Endothelial cell of umbilical vein (primary cell): Measurements from ENCODE around the gene MED13. TPM values are rescaled to one million over a fixed set of nuclear protein-coding genes. Genes with fewer than 3 reads are reported as not detected.
A peak's percentile ranks its signal among the peaks of the same experiment; 100 is the strongest.

Experiments used
- BruUV-seq: library from RNA; stranded (reverse); fragments of 400-500 nt; replicated peaks from 2 replicates; lab custom pipeline; 2021; lab: Mats Ljungman, UMichigan
- CTCF ChIA-PET: fragments of 300-600, 350-600 bp; sonication (Branson Sonifier 250); formaldehyde crosslinking; loops from one replicate; lab custom pipeline; 2021; ENCODE audit warnings: antibody characterized with exemption, inconsistent platforms; lab: Charles Lee
- POLR2A ChIA-PET: fragments of 300-600, 350-600 bp; sonication (Branson Sonifier 250); formaldehyde crosslinking; loops from one replicate; lab custom pipeline; 2021; ENCODE audit warnings: antibody characterized with exemption, inconsistent platforms; lab: Charles Lee
- DNase-seq: peaks from one replicate; pipeline ENCODE4 v3.0.0-alpha.2; 2011; ENCODE audit warnings: low read depth, low spot score
- FAIRE-seq: peaks from 2 replicates; lab custom pipeline; 2011; peaks lifted over from hg19 to GRCh38; lab: Jason Lieb, UNC
- H2AFZ ChIP-seq: 2 replicates; pipeline ENCODE4 v1.6.0; 2012; ENCODE audit warnings: low read depth, low read length, control low read depth, inconsistent platforms
- H3K27ac ChIP-seq: 2 replicates; pipeline ENCODE4 v1.5.1; 2011; ENCODE audit warnings: low read depth, mild to moderate bottlenecking, control low read depth, low read length, moderate library complexity; ENCODE audit not compliant: insufficient read depth
- H3K27me3 ChIP-seq, 2 experiments: 2 replicates each; pipeline versions ENCODE4 v1.6.0 to v1.6.1; 2011; ENCODE audit warnings: low read length in 2 of 2, mixed read lengths in 1 of 2; ENCODE audit not compliant: control insufficient read depth in 2 of 2, insufficient read depth in 2 of 2
- H3K36me3 ChIP-seq, 2 experiments: 2 replicates in 1 of 2; 3 replicates in 1 of 2; pipeline ENCODE4 v1.5.1; 2011; ENCODE audit warnings: low read length in 2 of 2, mild to moderate bottlenecking in 1 of 2, moderate library complexity in 1 of 2; ENCODE audit not compliant: control insufficient read depth in 2 of 2, insufficient read depth in 2 of 2; ENCODE audit errors: extremely low read depth in 1 of 2
- H3K4me1 ChIP-seq: 3 replicates; pipeline ENCODE4 v1.5.1; 2011; ENCODE audit warnings: mild to moderate bottlenecking, low read length; ENCODE audit not compliant: control insufficient read depth, insufficient read depth; ENCODE audit errors: extremely low read depth
- H3K4me2 ChIP-seq: 2 replicates; pipeline ENCODE4 v1.6.1; 2011; ENCODE audit warnings: low read length, control low read depth, mixed read lengths; ENCODE audit not compliant: insufficient read depth
- H3K4me3 ChIP-seq, 3 experiments: fragments of 200-600 bp in 1 of 3; sonication (generic), shearing (Covaris generic) in 1 of 3; replicated peaks in 1 of 3; 2 replicates each; pipeline ENCODE4 v1.5.1; 2011 to 2016; ENCODE audit warnings: control low read depth in 3 of 3, low read length in 3 of 3, mild to moderate bottlenecking in 2 of 3, inconsistent platforms in 1 of 3, low read depth in 1 of 3, moderate library complexity in 1 of 3; ENCODE audit not compliant: insufficient read depth in 1 of 3
- H3K79me2 ChIP-seq: 2 replicates; pipeline ENCODE4 v1.6.0; 2012; ENCODE audit warnings: low read length, inconsistent platforms; ENCODE audit not compliant: control insufficient read depth, insufficient read depth
- H3K9ac ChIP-seq: replicated peaks from 2 replicates; pipeline ENCODE3; 2011; ENCODE audit warnings: low read length, control low read depth; ENCODE audit not compliant: insufficient read depth; ENCODE audit errors: extremely low read depth
- H3K9me1 ChIP-seq: replicated peaks from 3 replicates; pipeline ENCODE4 v1.6.0; 2011; ENCODE audit warnings: mild to moderate bottlenecking, low read length; ENCODE audit not compliant: control insufficient read depth, insufficient read depth; ENCODE audit errors: extremely low read depth
- H3K9me3 ChIP-seq: replicated peaks from 2 replicates; pipeline ENCODE4 v1.5.1; 2012; ENCODE audit warnings: low read length, inconsistent platforms; ENCODE audit not compliant: control insufficient read depth, insufficient read depth
- H4K20me1 ChIP-seq: replicated peaks from 2 replicates; pipeline ENCODE3; 2011; ENCODE audit warnings: mild to moderate bottlenecking, low read length; ENCODE audit not compliant: control insufficient read depth, insufficient read depth; ENCODE audit errors: extremely low read depth
- EZH2 ChIP-seq: IDR thresholded peaks from 2 replicates; pipeline ENCODE4 v1.6.1; 2012; ENCODE audit warnings: borderline replicate concordance, low read depth, mild to moderate bottlenecking, moderate library complexity, low read length, inconsistent platforms; ENCODE audit not compliant: severe bottlenecking
- FOS ChIP-seq: IDR thresholded peaks from 2 replicates; pipeline ENCODE4 v1.6.1; 2011; ENCODE audit warnings: mild to moderate bottlenecking, low read length, moderate library complexity, borderline replicate concordance; ENCODE audit not compliant: insufficient read depth
- GATA2 ChIP-seq: IDR thresholded peaks from 2 replicates; pipeline ENCODE4 v1.7.0; 2011; ENCODE audit warnings: low read depth, mild to moderate bottlenecking, moderate library complexity, mixed read lengths, low read length; ENCODE audit not compliant: insufficient read length, insufficient read depth
- JUN ChIP-seq: IDR thresholded peaks from 2 replicates; pipeline ENCODE4 v1.6.1; 2011; ENCODE audit warnings: borderline replicate concordance, low read depth; ENCODE audit not compliant: insufficient read length, insufficient read depth
- MYC ChIP-seq: IDR thresholded peaks from one replicate; pipeline ENCODE4 v1.6.1; 2011; ENCODE audit warnings: mild to moderate bottlenecking, low read depth, low read length
- POLR2A ChIP-seq: IDR thresholded peaks from 2 replicates; pipeline ENCODE4 v1.6.1; 2012; ENCODE audit warnings: low read depth, mild to moderate bottlenecking, control low read depth, low read length
- POLR2AphosphoS5 ChIP-seq: IDR thresholded peaks from 2 replicates; pipeline ENCODE4 v1.6.1; 2012; ENCODE audit warnings: low read depth, mild to moderate bottlenecking, control low read depth, low read length, moderate library complexity; ENCODE audit not compliant: insufficient read depth
- dilution Hi-C: fragments of 300-500 bp; cut with MboI; formaldehyde crosslinking; loops from one replicate; pipeline ENCODE4 v1.15.0; 2019; ENCODE audit warnings: low sequenced_read_pairs; ENCODE audit not compliant: extremely low pct_ligation_motif_present
- intact Hi-C: fragments of 100-400 bp; cut with micrococcal nuclease; formaldehyde crosslinking; loops from one replicate; pipeline ENCODE4 v1.10.0; 2022
- polyA plus RNA-seq, 4 experiments: library from polyadenylated mRNA; depleted of rRNA in 3 of 4; stranded (reverse) in 3 of 4; unstranded in 1 of 4; fragments of >200 nt; gene quantifications; 2 replicates each; pipeline versions ENCODE4 v1.2.1 to v1.2.3, GENCODE V29; 2011 to 2012; ENCODE audit warnings: missing spikeins in 1 of 4
- total RNA-seq: library from RNA; stranded (reverse); gene quantifications from 2 replicates; pipeline ENCODE4 v1.2.3, GENCODE V29; 2021
- TF ChIP-seq, protein P1 (sequence below), 2 donors: IDR thresholded peaks; 1 replicate in 1 of 2; 2 replicates in 1 of 2; pipeline ENCODE4 v1.5.1; 2011; ENCODE audit warnings: low read length in 2 of 2, mild to moderate bottlenecking in 2 of 2, moderate library complexity in 2 of 2, control low read depth in 1 of 2, inconsistent platforms in 1 of 2, low read depth in 1 of 2; ENCODE audit not compliant: insufficient read depth in 1 of 2; ENCODE audit errors: extremely low read depth in 1 of 2
- TF ChIP-seq, protein P2 (sequence below): IDR thresholded peaks from 2 replicates; pipeline ENCODE4 v1.6.1; 2011; ENCODE audit not compliant: insufficient read depth, insufficient read length

The MED13 gene
- total and polyA plus RNA-seq, 2 donors (not counting 3 experiments of a cell fraction or from before 2014, with no cell fraction given): 11.6 to 49.6 TPM

DNA sequence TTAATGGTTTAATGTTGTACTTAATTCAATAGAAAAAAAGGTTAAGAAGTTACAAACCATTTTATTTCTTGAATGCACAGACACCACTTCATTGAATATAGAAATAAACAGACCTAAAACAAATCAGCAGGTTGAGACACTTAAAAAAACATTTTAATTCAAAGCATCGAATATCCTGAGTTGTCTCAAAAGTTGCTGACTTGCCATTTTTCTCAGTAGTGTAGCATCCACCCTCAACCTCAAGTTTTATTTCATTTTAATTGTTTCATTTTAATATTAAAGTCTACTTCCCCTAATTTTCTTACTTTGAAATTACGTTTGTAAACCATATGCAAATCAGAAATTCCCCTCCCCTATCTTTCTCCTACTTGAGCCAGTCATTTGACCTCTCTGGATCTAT lies 5.8 kb upstream of the MED13 start:
- no peak overlapping the region for H2AFZ ChIP-seq
- H3K36me3 ChIP-seq: no peaks in the 10 kb centered on the region
- ChIA-PET CTCF (no interaction called here), POLR2A (no interaction called here)
- no peak overlapping the region for H3K4me3 ChIP-seq
- dilution Hi-C loops: no loop called here
- H3K9ac ChIP-seq: no peak overlapping the region
- H3K27ac ChIP-seq: no peak overlapping the region
- no peak for TF ChIP-seq POLR2A
- TF ChIP-seq, protein P1, sequence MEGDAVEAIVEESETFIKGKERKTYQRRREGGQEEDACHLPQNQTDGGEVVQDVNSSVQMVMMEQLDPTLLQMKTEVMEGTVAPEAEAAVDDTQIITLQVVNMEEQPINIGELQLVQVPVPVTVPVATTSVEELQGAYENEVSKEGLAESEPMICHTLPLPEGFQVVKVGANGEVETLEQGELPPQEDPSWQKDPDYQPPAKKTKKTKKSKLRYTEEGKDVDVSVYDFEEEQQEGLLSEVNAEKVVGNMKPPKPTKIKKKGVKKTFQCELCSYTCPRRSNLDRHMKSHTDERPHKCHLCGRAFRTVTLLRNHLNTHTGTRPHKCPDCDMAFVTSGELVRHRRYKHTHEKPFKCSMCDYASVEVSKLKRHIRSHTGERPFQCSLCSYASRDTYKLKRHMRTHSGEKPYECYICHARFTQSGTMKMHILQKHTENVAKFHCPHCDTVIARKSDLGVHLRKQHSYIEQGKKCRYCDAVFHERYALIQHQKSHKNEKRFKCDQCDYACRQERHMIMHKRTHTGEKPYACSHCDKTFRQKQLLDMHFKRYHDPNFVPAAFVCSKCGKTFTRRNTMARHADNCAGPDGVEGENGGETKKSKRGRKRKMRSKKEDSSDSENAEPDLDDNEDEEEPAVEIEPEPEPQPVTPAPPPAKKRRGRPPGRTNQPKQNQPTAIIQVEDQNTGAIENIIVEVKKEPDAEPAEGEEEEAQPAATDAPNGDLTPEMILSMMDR (IDR thresholded peaks at IDR 0.05; ENCODE audit: extremely low read depth in 1 of 2, insufficient read depth in 1 of 2, low read depth in 1 of 2, low read length in 2 of 2): no peak
- TF ChIP-seq GATA2: no peak
- TF ChIP-seq EZH2: no peak
- TF ChIP-seq POLR2AphosphoS5: no peak
- TF ChIP-seq, protein P2, sequence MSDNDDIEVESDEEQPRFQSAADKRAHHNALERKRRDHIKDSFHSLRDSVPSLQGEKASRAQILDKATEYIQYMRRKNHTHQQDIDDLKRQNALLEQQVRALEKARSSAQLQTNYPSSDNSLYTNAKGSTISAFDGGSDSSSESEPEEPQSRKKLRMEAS: no peak
- no peak for TF ChIP-seq FOS
- TF ChIP-seq MYC: no peak
- TF ChIP-seq JUN: no peak
- H3K9me3 ChIP-seq: no peaks in the 10 kb centered on the region
- no peaks in the 10 kb centered on the region for H3K9me1 ChIP-seq
- no TSS peak for BruUV-seq
- DNase-seq (no peak), FAIRE-seq (peak; percentile 52)
- H4K20me1 ChIP-seq: no peaks in the 10 kb centered on the region
- H3K4me2 ChIP-seq: no peak overlapping the region
- H3K79me2 ChIP-seq: no peaks in the 10 kb centered on the region
- H3K27me3 ChIP-seq: no peaks in the 10 kb centered on the region
- intact Hi-C loops: no loop called here
- no peaks in the 10 kb centered on the region for H3K4me1 ChIP-seq
